Measurements from ENCODE around the gene SEC14L2.

The SEC14L2 gene

DNA sequence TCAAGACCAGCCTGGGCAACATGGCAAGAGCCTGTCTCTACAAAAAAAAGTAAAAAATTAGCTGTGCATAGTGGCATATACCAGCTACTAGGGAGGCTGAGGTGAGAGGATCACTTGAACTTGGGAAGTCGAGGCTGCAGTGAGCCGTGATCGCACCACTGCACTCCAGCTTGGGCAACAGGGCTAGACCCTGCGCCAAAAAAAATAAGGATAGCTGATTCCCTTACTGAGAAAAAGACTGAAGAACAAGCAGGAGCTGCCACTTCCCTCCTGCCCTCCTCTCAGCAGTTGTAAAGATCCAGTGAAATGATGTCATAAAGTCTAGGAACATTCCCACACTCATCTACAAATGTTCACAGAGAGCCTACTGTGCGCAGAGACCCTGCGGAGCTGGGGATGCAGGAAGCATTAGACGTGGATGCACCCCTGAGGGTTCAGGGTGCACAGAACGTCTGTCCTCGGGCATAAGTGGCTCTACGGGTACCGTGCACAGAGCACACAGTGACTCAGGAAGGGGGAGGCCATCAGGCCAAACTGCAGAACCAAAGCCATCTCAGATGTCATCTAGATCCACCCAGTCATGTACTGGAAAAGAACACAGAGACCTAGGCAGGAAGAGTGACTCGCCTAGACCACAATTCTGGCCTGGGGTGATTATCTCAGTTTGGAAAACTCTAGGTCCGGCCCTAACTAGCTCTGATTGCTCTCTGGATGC, 11.7 kb downstream of the SEC14L2 start:
- no peak for DNase-seq

DNA sequence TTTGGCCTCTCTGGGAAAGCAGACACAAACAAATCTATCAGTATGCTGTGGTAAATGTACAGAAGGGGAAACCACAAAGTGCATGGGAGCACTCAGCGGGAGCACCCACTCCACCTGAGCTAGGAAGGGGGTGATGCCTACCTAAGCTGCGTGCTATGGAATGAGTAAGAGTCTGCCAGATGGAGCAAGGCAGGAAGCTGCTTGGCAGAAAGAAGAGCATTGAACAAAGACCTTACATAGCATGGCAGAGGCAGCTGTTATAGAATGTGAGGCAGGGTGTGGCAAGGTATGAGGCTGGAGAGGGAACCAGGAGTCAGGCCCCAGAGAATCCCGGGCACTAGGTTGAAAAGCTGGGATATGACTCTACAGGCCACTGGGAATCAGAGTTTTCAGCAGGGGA, 15.0 kb downstream of the SEC14L2 start:
- no peak for DNase-seq

DNA sequence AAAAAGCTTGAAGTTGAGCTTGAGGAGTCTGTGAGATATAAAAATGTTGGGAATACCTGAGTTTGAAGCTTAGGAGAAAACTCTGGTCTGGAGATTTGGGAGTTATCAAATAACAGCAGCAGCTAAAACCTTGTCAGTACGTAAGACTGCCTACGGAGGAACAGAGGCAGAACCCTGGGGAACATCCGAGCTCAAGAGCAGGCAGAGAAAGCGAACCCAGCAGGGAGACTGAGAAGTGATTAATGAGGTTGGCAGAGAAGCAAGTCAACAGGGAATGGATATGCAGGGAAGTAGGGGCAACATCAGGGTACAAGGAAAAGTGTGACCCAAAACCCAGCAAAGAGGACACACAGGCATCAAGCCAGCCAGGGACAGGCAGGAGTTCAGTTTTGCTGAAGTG, 16.2 kb downstream of the SEC14L2 start:
- DNase-seq: no peak

DNA sequence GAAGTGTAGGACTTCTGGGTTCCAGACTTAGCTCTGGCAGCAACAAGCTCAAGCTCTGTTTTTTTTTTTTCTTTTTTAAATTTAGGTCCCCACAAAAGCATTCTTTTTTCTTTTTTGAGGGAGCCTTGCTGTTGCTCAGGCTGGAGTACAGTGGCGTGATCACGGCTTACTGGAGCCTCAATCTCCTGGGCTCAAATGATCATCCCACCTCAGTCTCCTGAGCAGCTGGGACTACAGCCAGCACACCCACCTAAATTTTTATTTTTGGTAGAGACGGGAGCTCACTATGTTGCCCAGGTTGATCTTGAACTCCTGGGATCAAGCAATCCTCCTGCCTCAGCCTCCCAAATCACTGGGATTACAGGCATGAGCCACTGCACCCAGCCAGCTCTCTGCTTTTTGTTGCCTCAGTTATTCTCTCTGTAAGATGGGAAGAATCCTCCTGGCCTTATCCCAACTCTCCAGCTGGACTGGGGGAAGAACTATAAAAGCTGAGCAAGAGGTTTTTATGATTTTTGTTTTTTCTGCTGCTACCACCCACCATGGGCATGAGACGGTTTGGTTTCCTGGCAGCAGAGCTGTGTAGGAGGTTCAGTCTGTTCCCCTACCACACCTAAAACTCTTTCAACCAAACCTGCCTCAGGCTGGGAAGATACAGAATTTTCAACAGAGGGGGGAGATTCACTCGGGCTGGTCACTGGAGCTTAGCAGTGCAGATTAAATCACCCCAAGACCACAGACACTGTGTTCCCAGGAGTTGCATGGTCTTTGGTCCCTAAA, 17.1 kb downstream of the SEC14L2 start:
- no peak for DNase-seq

DNA sequence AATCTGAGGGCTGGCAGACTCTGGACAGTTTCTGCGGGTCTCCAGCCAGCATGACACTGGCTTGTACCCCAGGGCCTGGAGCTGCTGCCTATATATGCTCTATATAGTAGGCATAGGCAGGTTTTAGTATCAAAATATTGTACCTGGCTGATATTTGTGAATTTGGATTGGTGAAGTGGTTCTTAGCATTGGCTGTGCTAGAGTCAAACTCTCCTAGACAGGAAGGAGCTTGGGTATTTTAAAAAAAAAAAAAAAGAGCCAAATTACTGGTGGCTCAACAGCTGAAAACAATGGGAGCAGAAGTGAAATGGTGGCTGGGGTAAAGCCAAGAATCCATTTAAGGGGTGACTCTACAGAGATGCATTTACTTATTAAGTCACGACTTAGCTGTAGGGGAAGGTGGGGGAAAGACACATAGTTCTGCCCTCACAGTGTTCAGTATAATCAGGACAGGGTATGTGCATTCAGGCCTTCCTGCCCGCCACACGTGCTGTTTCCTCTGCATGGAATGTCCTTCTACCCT, 17.8 kb downstream of the SEC14L2 start:
- DNase-seq: no peak

DNA sequence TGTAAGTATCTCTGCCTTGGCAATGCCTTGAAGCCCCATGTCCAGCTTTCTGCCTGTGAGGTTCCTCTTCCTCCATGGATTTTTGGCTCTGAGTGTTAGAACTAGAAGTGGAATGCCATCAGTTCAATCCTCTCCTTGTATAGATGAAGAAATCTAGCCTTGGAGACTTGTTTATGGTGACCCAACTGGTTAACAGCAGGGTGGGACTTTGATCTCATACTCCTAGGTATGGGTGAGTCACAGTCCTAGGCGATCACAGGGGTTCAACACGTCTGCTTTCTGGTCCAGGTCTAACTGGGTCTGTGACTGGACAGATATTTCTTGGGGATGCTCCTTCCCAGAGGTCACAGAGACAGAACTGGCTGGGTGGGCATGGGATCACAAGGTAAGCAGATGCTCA, 19.6 kb downstream of the SEC14L2 start:
- DNase-seq: no peak

DNA sequence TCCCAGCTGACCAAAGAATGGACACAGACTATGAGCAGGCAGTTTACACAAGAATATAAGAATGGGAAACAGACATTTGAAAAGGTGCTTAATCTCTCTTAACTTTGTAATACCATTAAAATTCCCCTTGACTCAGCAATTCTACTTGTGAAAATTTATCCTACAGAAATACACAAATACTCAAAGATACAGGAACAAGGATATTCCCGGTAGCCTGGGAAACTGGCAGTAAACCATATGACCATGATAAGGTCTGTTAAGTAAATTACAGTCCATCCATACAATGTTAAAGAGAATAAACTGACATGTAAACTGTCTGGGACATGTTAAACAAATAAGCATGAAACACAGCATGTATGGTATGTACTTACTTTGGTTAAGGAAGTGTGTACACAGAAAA, 20.0 kb downstream of the SEC14L2 start:
- DNase-seq: no peak

DNA sequence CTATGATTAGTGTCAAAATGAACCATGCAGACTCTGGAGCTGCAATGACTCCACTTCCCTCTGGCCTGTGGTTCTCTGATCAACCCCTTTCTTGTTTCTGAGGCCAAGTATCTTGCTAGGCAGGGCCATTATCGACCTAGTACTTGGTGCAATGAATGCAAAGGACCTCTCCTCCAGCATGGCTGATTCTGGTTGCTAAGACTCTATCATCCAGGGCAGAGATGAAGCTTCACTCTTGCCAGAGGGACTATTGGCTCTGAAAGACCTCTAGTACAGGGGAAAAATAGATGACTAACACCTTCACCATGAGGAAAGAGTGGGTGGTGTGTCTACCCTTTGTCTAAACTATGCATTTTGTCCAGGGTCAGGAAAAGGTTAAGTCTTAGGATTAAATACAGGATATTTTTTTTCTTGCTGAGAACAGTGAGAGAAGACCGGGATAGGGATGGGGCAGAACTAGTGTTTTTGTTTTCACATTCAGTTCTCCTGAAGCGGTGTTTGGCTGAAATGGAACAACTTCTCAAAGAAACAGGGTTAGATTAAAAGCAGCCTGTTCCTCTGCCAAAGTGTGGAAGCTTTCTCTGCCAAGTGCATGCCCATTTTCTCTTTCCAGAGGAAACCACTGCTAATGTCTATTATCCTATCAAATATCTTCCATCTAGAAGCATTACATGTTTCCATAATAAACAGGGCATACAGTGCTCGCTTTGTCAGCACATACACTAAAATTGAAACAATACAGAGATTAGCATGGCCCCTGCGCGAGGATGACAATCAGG, 23.7 kb downstream of the SEC14L2 start:
- no peak for DNase-seq

DNA sequence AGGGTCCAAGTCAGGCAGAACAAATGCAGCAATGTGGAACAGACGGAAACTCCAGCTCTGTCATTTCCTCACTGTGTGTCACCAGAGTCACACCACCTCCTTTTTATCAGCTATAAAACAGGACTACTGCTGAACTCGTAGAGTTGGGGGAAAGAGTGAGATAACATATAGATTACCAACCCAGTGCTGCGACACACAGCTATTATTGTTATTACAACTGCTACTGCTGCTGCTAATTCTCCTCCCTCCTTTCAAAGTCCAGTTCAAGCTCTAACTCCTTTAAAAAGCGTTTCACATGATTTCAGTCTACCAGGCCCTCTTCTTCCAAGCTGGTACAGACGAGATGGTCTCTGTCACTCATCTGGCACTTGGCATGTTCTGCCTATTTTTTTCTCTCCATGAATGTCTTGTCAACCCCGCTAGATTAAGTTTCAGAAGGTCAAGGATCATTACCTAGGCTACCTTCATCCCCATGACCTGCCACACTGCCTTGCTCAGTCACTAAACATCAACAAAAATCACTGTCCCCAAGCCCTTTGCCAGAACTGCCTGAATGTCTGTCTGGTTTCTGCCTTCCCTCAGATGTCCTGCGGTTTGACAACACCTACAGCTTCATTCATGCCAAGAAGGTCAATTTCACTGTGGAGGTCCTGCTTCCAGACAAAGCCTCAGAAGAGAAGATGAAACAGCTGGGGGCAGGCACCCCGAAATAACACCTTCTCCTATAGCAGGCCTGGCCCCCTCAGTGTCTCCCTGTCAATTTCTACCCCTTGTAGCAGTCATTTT, 25.1 kb downstream of the SEC14L2 start:
- DNase-seq: no peak

DNA sequence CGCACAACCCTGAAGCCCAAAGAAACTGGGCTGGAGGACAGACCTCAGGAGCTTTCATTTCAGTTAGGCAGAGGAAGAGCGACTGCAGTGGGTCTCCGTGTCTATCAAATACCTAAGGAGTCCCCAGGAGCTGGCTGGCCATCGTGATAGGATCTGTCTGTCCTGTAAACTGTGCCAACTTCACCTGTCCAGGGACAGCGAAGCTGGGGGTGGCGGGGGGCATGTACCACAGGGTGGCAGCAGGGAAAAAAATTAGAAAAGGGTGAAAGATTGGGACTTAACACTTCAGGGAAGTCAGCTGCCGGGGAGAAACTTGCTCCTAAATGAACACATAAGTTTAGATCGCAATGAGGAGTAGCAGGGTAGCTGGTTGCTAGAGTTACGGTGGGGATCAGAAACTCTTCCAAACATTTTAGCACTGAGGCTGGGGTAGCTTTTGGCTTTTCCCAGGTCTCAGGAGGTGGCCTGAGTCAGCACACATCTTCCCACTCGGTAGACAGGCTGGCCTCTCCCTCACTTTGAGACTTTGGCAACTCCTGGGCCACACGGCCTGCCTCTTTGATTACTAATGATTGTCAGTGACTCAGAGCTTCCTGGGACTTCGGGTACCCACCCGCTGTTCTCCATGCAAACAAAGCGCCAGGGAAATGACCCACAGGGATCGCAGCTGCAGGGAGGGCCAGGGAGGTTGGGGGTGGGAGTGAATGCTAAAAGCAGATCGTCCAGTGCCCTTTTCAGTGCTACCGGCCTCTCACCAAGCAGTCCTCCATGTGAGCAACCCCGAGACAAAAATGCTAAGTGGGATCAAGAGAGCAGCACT, 25.9 kb downstream of the SEC14L2 start:
- peak; percentile 40 for DNase-seq

DNA sequence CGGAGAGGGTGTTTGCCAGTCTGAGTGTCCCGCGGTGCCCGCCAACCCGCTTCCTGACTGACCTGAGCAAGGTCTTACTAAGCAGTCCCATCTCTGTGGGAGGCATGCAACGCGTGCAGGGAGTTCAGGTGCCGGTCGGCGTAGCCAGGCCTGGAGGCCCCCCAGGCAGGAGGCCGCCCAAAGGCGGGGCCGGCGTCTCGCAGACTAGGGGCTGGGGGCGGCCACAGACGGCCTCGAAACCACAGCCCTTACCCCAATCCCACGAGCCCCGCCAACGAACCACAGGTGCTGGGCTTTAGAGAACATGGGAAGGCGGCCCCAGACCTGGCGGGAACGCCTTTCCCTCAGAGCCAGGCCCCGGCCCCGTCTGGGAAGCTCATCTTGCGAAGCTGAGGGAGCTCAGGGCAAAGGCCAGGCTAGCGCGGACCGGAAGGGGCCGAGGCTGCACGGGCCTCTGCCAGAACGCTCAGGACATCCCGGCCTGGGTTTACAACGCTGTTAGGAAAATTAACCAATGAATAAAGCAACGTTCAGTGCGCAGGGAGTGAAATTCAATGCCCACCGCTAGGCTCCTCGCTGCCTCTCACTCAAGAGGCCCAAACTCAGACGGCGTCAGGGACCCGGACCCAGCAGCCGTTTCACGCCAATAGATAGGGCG, 26.6 kb downstream of the SEC14L2 start:
- peak; percentile 61 for DNase-seq

DNA sequence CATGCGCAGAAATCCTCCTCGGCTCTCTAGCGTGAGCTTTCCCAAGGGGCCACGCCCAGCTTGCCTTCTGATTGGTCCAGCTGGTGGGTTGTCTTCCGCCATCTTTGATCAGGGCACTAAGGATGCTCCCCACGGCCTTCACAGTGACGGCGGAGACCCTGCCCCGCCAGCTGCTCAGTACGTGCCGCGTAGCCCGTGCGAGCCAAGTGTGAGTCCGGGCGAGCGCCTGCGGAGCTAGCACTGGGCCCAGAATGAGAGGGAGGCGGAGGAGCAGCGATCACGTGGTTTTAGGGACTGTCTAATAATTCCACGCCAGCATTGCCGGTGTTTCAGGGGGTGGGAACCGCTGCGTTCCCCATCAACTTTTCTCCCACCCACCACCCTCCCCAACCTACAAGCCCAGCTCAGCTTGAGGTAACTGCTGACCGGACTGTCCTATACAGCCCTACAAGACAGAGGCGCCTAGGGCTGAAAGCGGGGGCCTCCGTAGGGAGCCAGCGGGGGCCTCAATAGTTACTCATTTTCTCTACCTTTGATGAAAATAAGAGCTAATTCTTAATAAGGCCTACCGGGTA, 27.2 kb downstream of the SEC14L2 start:
- peak; percentile 95 for DNase-seq

DNA sequence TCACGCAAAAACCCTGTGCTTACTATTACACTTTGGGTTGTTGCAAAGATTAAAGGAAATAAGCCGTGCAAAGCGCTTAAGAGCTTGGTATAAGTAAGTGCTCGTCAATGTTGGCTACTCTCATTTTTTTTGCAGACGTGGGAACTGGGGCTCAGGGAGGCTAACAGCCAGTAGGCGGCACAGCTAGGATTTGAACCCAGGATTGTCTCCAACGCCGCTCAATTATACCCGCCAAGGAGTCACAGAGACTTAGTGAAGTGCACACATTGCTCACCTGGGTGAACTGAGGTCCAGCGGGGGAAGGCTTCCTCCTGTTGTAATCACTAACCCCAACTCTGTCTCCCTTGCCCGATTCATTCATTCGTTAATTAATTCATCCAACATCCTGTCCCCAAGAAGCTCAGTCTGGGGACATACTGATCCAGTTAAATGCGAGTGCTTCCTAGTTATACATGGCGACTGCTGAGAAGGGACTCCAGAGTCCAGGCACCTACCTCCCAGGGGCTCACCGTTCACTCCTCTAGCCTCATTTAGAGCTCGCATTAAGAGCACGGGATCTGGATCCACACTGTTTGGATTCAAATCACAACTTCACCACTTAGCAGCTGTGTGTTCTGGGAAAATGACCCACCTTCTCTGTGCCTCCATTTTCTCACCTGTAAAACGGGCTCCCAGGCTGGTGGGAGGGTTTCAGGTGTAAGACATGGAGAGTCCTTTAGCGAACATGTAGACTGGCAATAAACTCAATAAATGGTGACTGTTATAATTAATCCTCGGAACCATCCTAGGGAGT, 27.9 kb downstream of the SEC14L2 start:
- DNase-seq: no peak

DNA sequence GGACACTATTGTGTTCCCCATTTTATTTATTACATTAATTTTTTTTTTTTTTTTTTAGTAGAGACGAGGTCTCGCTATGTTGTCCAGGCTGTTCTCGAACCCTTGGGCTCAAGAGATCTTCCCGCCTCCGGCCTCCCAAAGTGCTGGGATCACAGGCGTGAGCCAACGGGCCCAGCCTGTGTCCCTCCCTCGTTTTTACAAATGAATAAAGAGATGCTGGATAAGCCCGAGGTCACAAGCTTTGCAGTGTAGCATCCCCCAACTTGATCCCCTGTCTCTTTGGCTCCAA, 28.5 kb downstream of the SEC14L2 start:
- no peak for DNase-seq

DNA sequence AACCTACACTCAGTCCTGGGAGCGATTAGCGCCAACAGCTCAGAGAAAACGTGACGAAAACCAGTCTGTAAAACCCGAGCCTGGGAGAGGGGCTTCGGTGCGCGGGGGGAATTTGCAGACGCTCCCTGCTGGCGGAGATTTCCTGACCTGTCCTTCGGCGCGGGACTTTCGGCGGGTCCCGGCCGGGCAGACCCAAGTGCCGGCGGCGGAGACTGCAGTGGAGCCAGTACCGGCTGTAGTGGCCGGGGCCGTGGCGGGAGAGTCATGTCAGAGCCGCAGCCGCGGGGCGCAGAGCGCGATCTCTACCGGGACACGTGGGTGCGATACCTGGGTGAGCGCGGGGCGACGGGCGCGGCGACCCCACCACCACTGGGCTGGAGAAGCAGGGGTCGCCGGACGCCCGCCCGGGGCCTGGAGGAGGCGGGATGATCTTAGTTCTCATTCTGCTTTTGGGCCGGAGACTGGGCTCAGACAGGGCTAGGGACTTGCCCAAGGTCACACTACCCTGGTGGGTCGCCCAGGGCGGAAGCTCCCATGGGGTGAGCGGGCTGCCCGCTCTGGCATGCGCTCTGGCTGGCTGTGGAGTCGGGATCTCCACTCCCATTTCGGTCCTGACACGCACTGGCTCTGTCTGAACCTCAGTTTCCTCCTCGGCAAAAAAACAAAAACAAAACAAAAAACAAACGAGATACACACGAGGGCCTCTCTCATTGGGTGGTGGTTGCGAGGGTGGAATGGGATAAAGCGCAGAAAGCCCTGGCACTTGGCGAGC, 29.0 kb downstream of the SEC14L2 start, which contains the start of gene MTFP1:
MTFP1 (plus strand) TSS at position 153 of the 772 bp plus-strand sequence; CDS start at position 265, 112 bp downstream.
- peak; percentile 58 for DNase-seq

DNA sequence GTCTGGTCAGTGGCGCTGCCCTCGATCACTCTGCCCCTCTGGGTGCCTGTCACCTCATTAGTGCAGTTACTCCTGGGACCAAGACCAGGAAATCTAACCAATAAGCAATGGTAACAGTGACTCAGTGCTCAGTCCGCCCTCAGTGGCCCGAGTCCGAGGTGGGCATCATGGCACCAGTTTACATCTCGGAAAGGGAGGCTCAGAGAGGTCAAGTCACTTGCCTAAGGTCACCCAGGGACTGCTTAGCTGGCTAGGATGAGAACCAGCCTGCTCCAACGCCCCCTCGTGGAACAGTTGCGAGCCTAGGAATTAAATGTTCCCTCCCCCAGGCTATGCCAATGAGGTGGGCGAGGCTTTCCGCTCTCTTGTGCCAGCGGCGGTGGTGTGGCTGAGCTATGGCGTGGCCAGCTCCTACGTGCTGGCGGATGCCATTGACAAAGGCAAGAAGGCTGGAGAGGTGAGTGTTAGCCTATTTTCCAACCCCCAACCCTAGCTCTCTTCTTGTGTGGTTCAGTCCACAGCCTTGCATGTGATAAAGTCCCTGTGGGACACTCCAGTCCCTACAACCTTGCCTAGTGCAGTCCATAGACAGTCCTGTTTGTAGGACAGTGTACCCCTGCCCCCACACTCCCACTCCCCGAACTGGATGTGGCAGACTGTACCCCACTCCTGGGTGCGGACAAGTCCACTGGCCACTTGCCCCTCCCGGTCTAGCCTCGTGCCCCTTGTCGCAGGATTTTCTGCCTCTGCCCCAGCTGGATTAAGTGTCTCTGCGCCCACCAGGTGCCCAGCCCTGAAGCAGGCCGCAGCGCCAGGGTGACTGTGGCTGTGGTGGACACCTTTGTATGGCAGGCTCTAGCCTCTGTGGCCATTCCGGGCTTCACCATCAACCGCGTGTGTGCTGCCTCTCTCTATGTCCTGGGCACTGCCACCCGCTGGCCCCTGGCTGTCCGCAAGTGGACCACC, 29.9 kb downstream of the SEC14L2 start:
- peak; percentile 86 for DNase-seq

DNA sequence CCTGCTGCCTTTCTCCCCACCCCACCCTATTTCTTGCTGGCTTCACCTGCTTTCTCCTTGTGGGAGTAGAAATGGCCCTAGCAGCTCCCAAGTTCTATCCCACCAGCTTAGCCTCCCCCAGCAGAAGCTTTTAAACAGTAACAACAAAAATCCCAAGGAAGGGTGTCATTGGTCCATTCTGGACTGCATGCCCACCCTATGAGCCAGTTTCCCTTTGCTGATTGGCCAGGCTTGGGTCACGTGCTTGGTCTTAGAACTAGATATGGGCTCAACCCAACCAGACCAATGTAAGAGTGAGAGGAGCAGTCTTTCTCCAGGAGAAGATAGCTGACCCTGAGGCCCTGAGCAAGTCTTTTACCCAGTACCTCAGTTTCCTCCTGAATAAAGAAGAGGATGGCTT, 31.1 kb downstream of the SEC14L2 start:
- no peak for DNase-seq

DNA sequence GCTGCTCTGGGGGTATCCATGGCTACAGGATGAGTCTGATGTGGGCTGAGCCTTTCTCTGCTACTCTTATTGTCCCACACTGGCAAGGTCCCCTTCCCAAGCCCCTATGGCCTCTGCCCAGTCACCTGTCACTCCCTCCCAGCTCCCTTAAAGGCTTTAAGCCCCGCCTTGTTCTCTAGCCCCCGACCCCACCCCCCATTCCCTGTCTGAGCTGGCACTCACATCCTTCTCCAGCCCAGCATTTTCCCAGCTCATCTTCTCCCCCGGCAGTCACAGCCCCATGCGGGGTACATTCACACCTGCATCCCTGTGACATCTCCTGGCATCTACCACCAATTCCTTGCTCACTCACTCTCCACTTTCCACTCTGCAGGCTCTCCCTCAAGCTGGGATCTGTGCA, 33.1 kb downstream of the SEC14L2 start:
- no peak for DNase-seq
